Left hindlimb (tissue), 1 donor: ENCODE results near the gene ATP6V1F.
A peak's percentile ranks its signal among the peaks of the same experiment; 100 is the strongest.

Source experiments
- DNase-seq: peaks from one replicate; pipeline ENCODE4 v3.0.0-alpha.2; 2018

The ATP6V1F gene

GRCh38 chr7:128869138-128869943 is 6.7 kb downstream of the ATP6V1F start:
- DNase-seq: peak; percentile 67

- DNase-seq: no peak
Measured at GRCh38 chr7:128869944-128870285, 7.3 kb downstream of the ATP6V1F start.

- no peak for DNase-seq
Measured at GRCh38 chr7:128871050-128871449, 8.4 kb downstream of the ATP6V1F start.

GRCh38 chr7:128872394-128872824 is 9.8 kb downstream of the ATP6V1F start:
- no peak for DNase-seq

GRCh38 chr7:128873234-128873633 is 10.6 kb downstream of the ATP6V1F start:
- no peak for DNase-seq

- DNase-seq: peak; percentile 24
Measured at GRCh38 chr7:128874140-128875031, 11.7 kb downstream of the ATP6V1F start.

- peak; percentile 20 for DNase-seq
Measured at GRCh38 chr7:128875523-128875948, 12.9 kb downstream of the ATP6V1F start.

GRCh38 chr7:128876127-128876526 is 13.5 kb downstream of the ATP6V1F start:
- DNase-seq: no peak

GRCh38 chr7:128876586-128876977 is 13.9 kb downstream of the ATP6V1F start:
- DNase-seq: no peak

GRCh38 chr7:128876978-128877755 is 14.5 kb downstream of the ATP6V1F start:
- no peak for DNase-seq

GRCh38 chr7:128877756-128878120 is 15.1 kb downstream of the ATP6V1F start:
- DNase-seq: no peak

GRCh38 chr7:128878226-128879105 is 15.8 kb downstream of the ATP6V1F start:
- peak; percentile 25 for DNase-seq

GRCh38 chr7:128879461-128879938 is 16.8 kb downstream of the ATP6V1F start:
- DNase-seq: peak; percentile 31

- peak; percentile 51 for DNase-seq
Measured at GRCh38 chr7:128879939-128880746, 17.5 kb downstream of the ATP6V1F start.

- peak; percentile 27 for DNase-seq
Measured at GRCh38 chr7:128880791-128881457, 18.3 kb downstream of the ATP6V1F start.

GRCh38 chr7:128881458-128882125 is 18.9 kb downstream of the ATP6V1F start:
- DNase-seq: no peak

GRCh38 chr7:128882134-128882533 is 19.5 kb downstream of the ATP6V1F start:
- DNase-seq: no peak

- DNase-seq: peak; percentile 80
Measured at GRCh38 chr7:128883622-128884448, 21.2 kb downstream of the ATP6V1F start.
